HG03175 (cell line): Measurements from ENCODE around the gene MAP7.

Experiments used
- ATAC-seq: cut with Tn5 transposase; IDR thresholded peaks from one replicate; pipeline ENCODE4 v1.9.1; 2021; ENCODE audit warnings: mild to moderate bottlenecking, moderate library complexity; ENCODE audit not compliant: unreplicated experiment

MAP7 gene

DNA sequence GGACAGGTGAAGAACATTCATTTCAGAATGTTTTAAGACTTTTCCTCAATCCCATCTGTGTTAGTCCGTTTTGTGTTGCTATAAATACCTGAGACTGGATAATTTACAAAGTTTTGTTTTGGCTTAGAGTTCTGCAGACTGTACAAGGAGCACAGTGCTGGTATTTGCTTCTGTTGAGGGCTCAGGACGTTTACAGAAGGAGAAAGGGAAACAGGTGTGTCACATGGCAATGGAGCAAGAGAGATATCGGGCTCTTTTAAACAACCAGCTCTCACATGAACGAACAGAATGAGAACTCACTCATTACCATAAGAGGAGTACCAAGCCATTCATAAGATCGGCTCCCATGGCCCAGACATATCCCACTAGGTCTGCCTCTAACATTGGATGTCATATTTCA is 16.7 kb downstream of the MAP7 start:
- ATAC-seq: no peak

DNA sequence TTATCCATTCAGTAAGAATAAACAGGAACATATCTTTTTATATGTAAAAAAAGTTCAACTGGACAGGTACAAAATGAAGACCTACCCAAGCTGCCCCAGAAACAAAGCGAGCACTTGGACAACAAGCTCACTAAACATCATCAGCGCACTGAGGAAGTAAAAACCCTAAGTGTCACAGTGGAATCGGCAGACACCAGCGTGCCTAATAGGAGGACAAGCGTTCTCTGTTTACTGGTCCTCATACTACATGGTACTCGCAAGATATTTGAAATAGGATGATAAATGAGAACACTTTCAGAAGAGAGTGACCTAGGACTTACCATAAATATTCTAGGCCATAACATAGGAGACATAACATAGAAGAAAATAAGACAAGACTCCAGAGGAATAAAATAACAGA is 18.2 kb downstream of the MAP7 start:
- ATAC-seq: no peak

DNA sequence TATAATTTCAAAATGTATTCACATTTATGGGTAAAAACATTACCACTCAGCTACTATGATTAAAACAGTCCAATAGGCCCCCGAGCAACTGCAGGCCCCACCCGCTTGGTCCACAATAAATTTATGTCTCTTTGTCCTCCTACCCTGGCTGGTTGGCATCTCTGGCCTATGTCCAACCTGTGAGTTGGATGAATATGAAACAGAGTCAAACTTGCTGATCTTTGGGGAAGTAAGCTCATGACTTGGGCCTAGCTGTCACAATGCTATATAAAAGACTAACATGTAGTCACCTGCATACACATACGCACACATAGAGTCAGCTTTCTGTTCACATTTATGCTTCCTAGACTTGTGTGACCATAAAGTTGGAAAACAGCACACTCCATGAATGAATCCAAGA is 20.5 kb downstream of the MAP7 start:
- ATAC-seq: no peak

DNA sequence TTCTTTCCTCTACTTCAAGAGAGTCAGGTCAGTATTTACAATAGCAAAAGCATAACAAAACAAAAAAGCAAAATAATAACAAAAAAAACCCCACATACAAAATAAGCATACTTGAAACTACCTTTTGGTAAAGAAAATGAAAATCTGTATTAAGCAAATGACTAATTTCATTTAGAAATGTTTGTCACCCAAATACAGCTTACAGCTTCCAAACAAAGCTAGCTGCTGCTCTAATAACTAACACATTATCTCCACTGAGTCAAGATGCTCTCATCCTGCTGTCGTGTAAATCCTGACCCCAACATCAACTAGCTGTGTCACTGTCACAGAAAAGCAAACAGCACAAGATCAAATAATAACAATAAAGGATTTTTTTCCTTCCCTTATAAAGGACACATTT is 21.7 kb downstream of the MAP7 start:
- ATAC-seq: no peak

DNA sequence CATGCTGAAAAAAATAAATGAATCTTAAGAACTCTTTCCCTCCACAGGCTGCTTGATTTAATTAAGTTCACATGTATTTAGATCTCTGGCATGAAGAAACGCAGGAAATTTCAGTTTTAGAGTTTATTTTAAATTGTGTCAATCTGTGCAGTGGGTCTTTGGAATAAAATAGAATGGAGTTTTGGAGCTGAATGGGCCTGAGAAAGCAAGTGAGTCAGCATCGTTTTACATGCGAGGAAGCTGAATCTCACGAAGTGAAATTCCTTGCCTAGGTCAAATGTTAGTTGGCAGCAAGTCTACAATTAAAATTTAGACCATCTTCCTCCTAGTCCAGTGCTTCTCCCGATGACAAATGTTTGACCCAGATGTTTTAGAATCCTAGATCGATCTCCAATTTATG is 22.4 kb downstream of the MAP7 start:
- no peak for ATAC-seq

DNA sequence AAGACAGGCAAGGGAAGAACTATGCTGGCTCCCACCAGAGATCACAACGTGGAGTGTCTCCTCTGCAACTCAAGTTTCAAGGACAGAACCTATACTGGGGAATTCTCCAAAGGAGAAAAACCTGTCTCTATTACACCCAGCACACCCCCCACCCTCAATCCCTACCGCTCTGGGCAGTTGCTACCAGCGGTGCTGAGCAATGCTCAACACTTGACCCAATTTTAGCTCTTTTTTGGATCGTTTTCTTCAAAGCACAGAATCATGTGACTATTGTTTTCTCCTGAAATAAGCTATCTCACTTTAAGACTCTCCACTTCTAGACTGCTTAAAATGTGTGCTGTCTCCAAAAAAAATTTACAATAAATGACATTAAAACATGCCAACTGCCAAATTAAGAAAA is 23.3 kb downstream of the MAP7 start:
- ATAC-seq: no peak

DNA sequence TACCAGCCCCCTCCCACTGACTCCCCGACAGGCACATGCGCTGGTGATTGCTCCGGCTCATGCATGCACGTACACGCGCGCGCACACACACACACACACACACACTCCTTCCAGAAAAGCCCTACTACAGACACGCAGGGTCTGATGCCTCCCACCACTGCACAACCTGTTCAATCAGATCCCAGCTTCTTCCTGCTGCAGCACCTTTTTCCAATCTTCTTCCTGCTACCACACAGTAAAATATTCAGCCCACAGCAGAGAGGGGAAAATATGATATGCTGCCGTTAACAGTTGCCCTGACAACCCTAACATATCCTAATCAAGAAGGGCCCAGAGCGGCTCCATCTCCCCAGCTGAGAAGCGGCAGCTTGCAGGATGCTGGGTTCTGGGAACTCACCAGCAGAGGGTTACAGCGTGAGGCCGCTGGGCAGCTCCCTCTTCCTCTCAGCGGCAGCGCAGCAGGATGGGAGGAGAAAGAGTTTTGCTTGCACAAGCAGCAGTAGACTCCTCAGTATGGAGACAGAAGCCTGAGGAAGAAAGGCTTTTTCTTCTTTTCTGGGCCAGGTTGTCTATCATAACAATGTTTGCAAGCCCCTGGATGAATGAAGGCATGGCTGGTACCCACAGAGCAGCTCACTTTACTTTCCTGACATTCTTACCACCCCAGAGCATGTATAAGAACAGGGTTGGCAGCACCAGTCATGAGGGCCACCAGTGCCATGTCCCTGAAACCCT is 23.9 kb downstream of the MAP7 start:
- ATAC-seq: peak; percentile 49

DNA sequence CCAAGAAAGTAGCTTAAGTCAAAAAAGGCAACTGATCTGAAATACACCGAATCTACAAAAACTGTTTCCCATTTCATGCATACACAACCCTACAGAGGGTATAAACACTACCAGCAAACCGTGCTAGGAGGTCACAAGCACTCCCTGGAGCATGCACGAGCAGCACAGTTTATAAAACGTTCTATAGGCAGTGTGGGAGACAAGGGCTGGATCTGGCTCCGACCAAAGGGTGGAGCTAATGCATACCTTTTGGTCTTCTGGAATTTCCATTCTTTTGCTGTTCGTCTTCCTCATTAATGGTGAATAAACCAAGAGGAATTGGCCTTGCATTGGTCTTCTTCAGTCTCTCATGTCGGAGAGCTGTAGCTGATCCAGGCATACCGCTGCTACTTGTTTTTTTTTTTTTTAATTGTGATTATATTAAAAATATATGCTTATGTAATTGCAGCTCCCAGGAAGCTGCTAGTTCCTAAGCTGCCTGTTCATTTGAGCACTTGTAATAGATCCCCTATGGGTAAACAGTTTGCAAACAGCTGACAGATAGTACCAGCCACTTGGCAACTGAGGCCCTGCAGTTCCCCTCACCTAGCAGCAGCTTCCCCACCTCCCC is 24.5 kb downstream of the MAP7 start:
- no peak for ATAC-seq

DNA sequence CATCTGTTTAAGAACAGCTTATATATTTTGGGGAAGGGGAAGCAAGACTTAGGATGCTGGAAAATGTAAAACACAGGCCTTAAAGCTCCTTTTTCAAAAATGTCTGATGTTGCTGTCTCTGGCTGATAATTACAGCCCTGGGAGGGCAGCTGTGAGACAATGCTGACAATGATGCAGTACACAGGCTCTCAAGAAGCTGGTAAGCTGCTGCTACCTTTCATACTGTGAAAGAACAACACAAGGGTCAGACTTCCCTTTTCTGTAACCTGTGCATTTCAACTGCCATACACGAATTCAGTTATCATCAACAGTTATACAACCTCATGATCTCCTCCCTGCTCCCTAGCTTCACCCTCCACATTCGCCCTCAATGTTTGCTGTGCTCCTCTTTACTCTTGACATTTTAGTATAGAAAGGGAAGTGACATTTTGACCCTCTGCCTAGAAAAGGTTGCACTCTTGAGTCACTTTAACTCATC is 25.2 kb downstream of the MAP7 start:
- ATAC-seq: no peak

DNA sequence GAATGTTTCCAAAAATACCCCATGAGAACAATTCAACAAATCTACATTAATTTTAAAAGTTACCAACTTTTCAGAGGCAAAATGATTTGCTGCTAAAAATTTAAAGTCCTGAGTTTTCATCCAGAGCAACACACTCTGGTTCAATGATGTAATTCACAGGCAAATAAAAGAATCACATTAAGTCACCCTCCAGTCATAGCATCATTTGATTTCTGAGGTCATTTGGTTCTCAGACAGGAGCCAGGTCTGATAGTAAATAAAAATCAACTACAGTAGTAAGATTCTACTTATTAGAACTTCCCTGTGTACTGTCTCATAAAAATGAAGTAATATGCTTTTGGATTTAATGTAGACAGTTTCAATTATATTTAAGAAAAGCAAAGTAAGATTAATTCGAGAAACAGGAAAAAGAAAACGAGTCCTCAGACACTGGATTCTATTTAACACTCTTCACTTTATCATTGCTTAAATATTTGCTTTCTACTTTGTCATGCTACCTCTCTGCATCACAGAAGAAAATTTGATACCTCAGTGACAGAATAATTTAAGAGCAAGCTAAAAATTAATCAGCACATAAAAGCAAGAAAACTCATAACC is 25.8 kb downstream of the MAP7 start:
- ATAC-seq: no peak

DNA sequence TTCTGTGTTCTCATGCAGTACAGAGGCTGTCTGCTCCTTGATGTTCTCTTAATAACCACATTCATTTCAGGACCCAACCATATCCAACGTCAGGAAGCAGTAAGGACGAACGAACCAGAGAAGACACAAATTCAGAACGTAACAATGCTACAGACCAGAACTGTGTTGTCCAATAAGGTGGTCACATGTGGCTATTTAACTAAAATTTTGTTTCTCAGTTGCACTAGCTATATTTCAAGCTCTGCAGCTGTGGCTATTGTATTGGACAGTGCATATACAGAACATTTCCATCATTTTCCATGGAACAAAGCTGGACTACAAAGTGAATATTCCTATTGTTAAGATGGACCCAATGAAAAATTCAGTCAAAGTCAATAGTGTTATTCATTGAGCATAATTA is 27.0 kb downstream of the MAP7 start:
- no peak for ATAC-seq

DNA sequence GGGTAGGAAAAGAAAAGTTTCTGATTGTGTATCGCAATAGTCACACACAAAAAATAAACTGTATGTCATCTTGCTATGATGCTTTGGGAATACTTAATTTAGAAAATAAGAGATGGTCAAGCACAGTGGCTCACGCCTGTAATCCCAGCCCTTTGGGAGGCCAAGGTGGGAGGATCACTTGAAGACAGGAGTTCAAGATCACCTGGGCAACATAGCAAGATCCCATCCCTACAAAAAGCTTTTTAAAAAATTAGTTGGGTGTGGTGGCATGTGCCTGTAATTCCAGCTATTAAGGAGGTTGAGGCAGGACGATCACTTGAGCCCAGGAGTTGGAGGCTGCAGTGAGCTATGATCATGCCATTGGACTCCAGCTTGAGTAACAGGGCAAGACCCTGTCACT is 27.6 kb downstream of the MAP7 start:
- ATAC-seq: no peak

DNA sequence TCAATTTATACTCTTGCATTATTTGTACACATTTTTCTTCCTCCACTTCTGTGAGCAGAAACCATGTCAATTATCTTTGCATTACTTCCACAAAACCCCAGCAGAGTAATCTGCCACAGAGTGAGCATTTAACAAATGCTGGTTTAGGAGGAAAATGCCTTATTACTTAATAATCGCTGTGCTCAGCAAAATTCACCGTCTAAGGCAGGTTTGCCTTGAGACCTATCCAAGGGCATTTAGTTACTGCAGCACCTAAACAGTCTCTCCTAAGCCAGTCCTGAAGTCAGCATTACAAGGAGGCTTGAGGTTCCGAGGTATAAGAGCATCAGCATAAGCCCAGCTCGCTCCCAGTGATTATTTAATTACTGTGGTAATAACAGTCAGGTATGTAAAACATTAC is 28.3 kb downstream of the MAP7 start:
- no peak for ATAC-seq

DNA sequence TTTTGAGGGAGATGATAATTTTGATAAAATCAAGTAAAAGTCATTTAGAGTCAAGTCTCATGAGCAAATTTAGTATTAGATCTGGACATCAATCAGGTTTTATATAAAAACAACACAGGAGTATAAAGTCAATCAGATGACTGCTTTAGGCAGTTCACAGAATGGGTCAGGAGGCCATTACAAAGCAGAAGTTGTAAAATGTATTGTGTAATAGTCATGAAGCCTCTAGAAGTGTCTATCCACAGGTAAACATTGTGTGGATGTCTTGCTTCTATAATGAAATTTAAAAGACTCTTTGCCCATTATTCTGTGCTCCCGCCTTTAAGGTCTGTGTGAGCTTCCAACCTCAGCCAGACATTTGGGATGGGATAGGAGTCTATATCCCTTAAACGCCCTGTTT is 28.8 kb downstream of the MAP7 start:
- no peak for ATAC-seq

DNA sequence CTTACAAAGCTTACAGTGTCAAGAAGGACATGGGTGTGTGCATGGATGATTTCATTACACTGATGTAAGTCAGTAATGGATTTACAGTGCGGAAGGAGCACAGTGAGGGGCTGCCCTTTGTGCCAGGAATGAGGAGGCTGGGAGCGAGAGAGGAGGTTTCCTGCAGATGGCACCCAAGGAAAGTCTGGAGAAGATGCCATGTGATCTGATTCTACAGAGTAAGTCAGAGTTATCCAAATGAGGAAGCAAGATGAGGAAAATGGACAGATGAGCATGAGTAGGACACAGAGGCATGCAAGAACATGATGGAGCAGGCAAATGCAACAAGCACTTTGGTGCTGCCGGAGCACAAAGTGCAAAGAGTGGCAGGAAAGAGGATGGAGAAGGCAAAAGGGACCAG is 29.7 kb downstream of the MAP7 start:
- ATAC-seq: no peak

DNA sequence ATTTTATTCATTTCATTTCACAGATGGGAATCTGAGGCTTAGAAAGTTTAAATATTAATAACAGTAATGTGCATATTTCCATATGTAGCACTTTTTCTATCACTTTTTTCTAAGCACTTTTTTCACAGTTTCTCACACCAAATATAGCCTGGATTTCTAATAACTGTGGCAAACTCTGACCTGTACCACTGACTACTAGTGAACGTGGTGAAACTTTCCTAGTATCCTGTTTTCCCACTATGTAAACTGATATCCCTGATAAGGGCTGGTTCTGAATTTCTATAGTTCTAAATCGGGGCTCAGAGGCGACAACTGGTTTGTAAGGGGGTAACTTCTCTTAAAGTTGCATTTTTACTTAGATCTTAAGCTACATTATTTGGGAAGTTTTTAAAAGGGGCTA is 32.6 kb downstream of the MAP7 start:
- no peak for ATAC-seq

DNA sequence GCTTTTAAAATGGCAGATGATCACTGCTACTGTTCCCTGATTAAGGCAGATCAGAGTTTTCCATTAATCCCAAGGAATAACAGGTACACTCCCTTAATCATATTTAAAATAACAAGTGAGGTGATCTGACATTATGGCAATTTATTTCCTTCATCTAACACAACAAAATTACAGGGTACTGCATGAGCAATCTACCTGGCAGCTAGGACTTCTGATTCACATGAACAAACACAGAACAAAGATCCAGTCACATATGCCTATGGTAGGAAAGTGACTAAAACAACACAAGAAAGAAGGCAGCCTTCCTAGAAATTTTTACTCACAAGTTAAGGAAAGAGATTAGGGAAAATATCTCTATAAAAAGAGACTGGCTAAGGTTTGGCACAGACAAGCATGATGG is 33.2 kb downstream of the MAP7 start:
- no peak for ATAC-seq

DNA sequence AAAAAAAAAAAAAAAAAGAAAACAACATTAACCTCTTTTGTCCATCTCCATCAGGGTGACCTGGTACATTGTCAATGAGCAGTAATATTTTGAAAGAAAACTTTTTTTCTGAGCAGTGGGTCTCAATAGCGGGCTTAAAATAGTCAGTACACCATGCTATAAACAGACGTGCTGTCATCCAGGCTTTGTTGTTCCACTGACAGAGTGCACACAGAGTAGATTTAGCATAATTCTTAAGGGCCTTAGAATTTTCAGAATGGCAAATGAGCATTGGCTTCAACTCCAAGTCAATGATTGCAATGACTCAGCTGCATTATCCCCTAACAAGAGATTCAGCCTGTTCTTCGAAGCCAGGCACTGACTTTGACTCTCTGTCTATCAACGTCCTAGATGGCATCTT is 35.6 kb downstream of the MAP7 start:
- no peak for ATAC-seq

DNA sequence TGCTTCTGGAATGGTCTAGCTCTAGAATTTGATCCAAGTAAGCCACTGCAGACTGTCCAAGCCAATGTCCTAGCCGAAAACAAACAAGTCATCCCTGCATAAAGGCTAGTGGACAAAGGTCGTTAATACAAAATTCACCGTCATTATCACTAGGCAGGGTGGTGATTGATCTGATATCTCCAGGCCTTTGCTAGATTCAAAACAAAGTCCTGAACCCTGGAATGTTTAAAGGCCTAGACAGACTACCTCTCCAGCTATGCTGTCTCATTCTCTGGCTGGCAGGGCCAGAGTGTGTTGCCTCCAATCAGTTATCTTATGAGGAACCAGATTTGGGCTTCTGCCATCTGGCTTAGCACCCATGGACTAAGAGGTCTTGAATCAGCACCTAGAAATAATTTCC is 38.3 kb downstream of the MAP7 start:
- no peak for ATAC-seq

DNA sequence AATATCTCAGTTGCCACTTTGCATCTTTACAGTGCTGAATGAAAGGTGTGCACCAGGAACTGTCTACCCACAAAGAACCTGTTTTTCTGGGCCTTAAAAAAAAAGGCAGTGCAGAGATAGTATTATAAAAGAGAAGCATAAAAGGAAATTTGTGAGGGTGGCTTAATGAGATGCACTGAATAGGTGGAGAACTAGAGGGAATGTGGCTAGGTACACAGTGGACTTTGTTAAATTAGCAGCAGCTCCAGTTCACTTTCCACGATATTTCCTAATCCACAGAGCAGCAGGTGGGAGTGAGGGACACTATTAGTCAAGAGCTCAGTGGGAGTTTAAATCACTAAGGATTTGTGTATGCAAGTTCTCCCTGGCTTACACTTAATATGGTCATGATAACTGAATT is 38.8 kb downstream of the MAP7 start:
- ATAC-seq: no peak

DNA sequence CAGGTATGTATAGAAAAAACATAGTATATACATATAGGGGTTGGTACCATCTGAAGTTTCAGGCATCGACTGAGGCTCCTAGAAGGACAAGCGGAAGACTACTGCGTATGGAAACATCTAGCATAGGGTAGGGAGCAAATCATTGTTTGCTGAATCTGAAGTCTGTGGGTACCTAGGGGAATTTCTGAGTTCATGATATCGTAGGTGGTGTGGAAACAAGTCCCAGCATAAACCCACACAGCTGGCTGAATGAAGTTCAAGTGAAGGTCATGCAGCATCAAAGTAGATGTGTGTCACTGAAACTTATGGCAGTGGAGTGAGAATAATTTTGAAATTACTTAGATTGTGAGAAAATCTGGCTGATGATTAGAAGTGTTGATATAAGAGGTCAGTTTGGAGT is 39.4 kb downstream of the MAP7 start:
- no peak for ATAC-seq

DNA sequence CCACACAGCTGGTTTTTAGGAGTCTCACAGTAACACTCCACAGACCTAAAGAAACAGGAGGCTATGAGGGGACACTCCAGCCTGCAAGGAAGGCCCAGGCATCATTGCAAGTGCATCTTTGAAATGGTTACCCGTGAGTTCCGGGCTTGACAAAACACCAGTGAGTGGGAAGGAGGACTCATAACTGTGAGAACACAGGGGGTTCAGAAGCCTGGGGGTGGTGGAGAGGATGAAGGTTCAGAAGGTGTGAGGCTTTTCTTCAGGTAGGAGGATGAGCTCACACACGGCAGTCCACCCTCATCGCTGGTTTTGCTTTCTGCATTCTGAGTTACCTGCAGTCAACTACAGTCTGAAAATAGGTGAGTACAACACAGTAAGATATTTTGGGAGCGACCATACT is 39.9 kb downstream of the MAP7 start:
- no peak for ATAC-seq
